ENCODE measurements around the gene IL17B.
"Not testable (repeated sequence)": the region's sequence is repeated elsewhere in the genome, so short reads cannot be mapped to it uniquely, and the experiment has no call there.

The IL17B gene

GRCh38 chr5:149397530-149397929, 18.4 kb upstream of the IL17B start:
- no peak for TF ChIP-seq CTCF (conservative IDR thresholded peaks at IDR 0.05; ENCODE audit: low read depth, low read length)
- DNase-seq (ENCODE audit: low read depth) = no peak

GRCh38 chr5:149394996-149395395, 15.9 kb upstream of the IL17B start:
- DNase-seq (ENCODE audit: low read depth); H3K4me3 ChIP-seq (ENCODE audit: low read length): not testable (repeated sequence)

More at GRCh38 chr5:149397530-149397929, 18.4 kb upstream of the IL17B start:
- H3K4me3 ChIP-seq (ENCODE audit: low read length) = no peak overlapping the region

- TF ChIP-seq CTCF (conservative IDR thresholded peaks at IDR 0.05; ENCODE audit: low read depth, low read length) = no peak
- no peak for DNase-seq (ENCODE audit: low read depth)
- H3K4me3 ChIP-seq (ENCODE audit: low read length) = no peak overlapping the region
Measured at GRCh38 chr5:149392718-149393117, 13.6 kb upstream of the IL17B start.

- no peak for TF ChIP-seq CTCF (conservative IDR thresholded peaks at IDR 0.05; ENCODE audit: low read depth, low read length)
Measured at GRCh38 chr5:149391524-149391923, 12.4 kb upstream of the IL17B start.

GRCh38 chr5:149391076-149391475, 12.0 kb upstream of the IL17B start:
- not testable (repeated sequence) for H3K4me3 ChIP-seq (ENCODE audit: low read length); DNase-seq (ENCODE audit: low read depth)

More at GRCh38 chr5:149391524-149391923, 12.4 kb upstream of the IL17B start:
- DNase-seq (ENCODE audit: low read depth) = no peak
- no peak overlapping the region for H3K4me3 ChIP-seq (ENCODE audit: low read length)

GRCh38 chr5:149389552-149390495, 10.7 kb upstream of the IL17B start:
- H3K4me3 ChIP-seq (ENCODE audit: low read length) = no peak overlapping the region
- no peak for DNase-seq (ENCODE audit: low read depth)
- TF ChIP-seq CTCF (conservative IDR thresholded peaks at IDR 0.05; ENCODE audit: low read depth, low read length) = no peak

GRCh38 chr5:149388498-149389190, 9.6 kb upstream of the IL17B start:
- no peak for TF ChIP-seq CTCF (conservative IDR thresholded peaks at IDR 0.05; ENCODE audit: low read depth, low read length)
- H3K4me3 ChIP-seq (ENCODE audit: low read length) = no peak overlapping the region
- DNase-seq (ENCODE audit: low read depth) = no peak

GRCh38 chr5:149387982-149388381, 8.9 kb upstream of the IL17B start:
- DNase-seq (ENCODE audit: low read depth) = no peak
- no peak overlapping the region for H3K4me3 ChIP-seq (ENCODE audit: low read length)
- TF ChIP-seq CTCF (conservative IDR thresholded peaks at IDR 0.05; ENCODE audit: low read depth, low read length) = no peak

Measured in retinal pigment epithelial cell (primary cell).